SK-N-SH treated with all-trans-retinoic acid at 6 μM for 48 hours (cell line): ENCODE data around the gene SLC4A5.

Source experiments
- ATAC-seq: fragments of 200-7000 bp; cut with Tn5 transposase; 3 replicates; pipeline ENCODE4 v1.9.1; 2020; ENCODE audit warnings: mild to moderate bottlenecking, moderate library complexity
- ARNTL ChIP-seq: fragments of 450-650 bp; formaldehyde crosslinking; IDR thresholded peaks from 2 replicates; pipeline ENCODE4 v1.5.0; 2020; ENCODE audit warnings: low read depth, mild to moderate bottlenecking, moderate library complexity, borderline replicate concordance
- BACH2 ChIP-seq: fragments of 250-450 bp; sonication (Bioruptor Pico); IDR thresholded peaks from 2 replicates; pipeline ENCODE4 v1.9.0; 2021; ENCODE audit warnings: mild to moderate bottlenecking, borderline replicate concordance
- CREB5 ChIP-seq: fragments of 250-450 bp; sonication (Bioruptor Pico); IDR thresholded peaks from 2 replicates; pipeline ENCODE4 v1.5.1; 2020; ENCODE audit warnings: low read depth, mild to moderate bottlenecking, moderate library complexity
- CSDC2 ChIP-seq: fragments of 250-450 bp; sonication (Bioruptor Pico); IDR thresholded peaks from 2 replicates; pipeline ENCODE4 v1.5.0; 2020; ENCODE audit warnings: mild to moderate bottlenecking, moderate library complexity
- CSRNP3 ChIP-seq: fragments of 250-450 bp; sonication (Bioruptor Pico); IDR thresholded peaks from 2 replicates; pipeline ENCODE4 v1.5.1; 2021; ENCODE audit warnings: mild to moderate bottlenecking, moderate library complexity
- ESRRG ChIP-seq: fragments of 250-450 bp; sonication (Bioruptor Pico); IDR thresholded peaks from 2 replicates; pipeline ENCODE4 v1.6.1; 2021; ENCODE audit warnings: mild to moderate bottlenecking
- ISL1 ChIP-seq: fragments of 250-450 bp; sonication (Bioruptor Pico); IDR thresholded peaks from 2 replicates; pipeline ENCODE4 v2.1.2; 2022; ENCODE audit warnings: mild to moderate bottlenecking, moderate library complexity
- OSR1 ChIP-seq: fragments of 250-450 bp; sonication (Bioruptor Pico); IDR thresholded peaks from 2 replicates; pipeline ENCODE4 v1.8.0; 2022; ENCODE audit warnings: moderate library complexity, mild to moderate bottlenecking, inconsistent platforms
- PATZ1 ChIP-seq: fragments of 250-450 bp; sonication (Bioruptor Pico); IDR thresholded peaks from 2 replicates; pipeline ENCODE4 v1.8.0; 2020; ENCODE audit warnings: mild to moderate bottlenecking, moderate library complexity, borderline replicate concordance
- POU6F1 ChIP-seq: fragments of 250-450 bp; sonication (Bioruptor Pico); IDR thresholded peaks from 2 replicates; pipeline ENCODE4 v1.8.0; 2021; ENCODE audit warnings: low read depth, mild to moderate bottlenecking, moderate library complexity, borderline replicate concordance
- PPARA ChIP-seq: fragments of 250-450 bp; sonication (Bioruptor Pico); IDR thresholded peaks from 2 replicates; pipeline ENCODE4 v1.5.0; 2020; ENCODE audit warnings: mild to moderate bottlenecking, borderline replicate concordance
- SNAI2 ChIP-seq: fragments of 250-450 bp; sonication (Bioruptor Pico); IDR thresholded peaks from 2 replicates; pipeline ENCODE4 v1.5.0; 2020; ENCODE audit warnings: mild to moderate bottlenecking, moderate library complexity
- TCF4 ChIP-seq: fragments of 250-450 bp; sonication (Bioruptor Pico); IDR thresholded peaks from 2 replicates; pipeline ENCODE4 v1.8.0; 2021; ENCODE audit warnings: mild to moderate bottlenecking, moderate library complexity, borderline replicate concordance
- TOX ChIP-seq: fragments of 250-450 bp; sonication (Bioruptor Pico); IDR thresholded peaks from 2 replicates; pipeline ENCODE4 v1.8.0; 2021; ENCODE audit warnings: mild to moderate bottlenecking, moderate library complexity, borderline replicate concordance
- TSHZ2 ChIP-seq: fragments of 250-450 bp; sonication (Bioruptor Pico); IDR thresholded peaks from 2 replicates; pipeline ENCODE4 v1.5.0; 2020; ENCODE audit warnings: mild to moderate bottlenecking, moderate library complexity
- ZFP3 ChIP-seq: fragments of 250-450 bp; sonication (Bioruptor Pico); IDR thresholded peaks from 2 replicates; pipeline ENCODE4 v1.5.0; 2020; ENCODE audit warnings: mild to moderate bottlenecking, moderate library complexity
- ZFP30 ChIP-seq: fragments of 450-650 bp; formaldehyde crosslinking; IDR thresholded peaks from 2 replicates; pipeline ENCODE4 v1.5.0; 2022; ENCODE audit warnings: mild to moderate bottlenecking, moderate library complexity
- ZNF565 ChIP-seq: fragments of 450-650 bp; formaldehyde crosslinking; conservative IDR thresholded peaks from 2 replicates; pipeline ENCODE4 v1.5.0; 2020; ENCODE audit warnings: low read depth, mild to moderate bottlenecking, moderate library complexity
- ZNF70 ChIP-seq: fragments of 450-650 bp; formaldehyde crosslinking; IDR thresholded peaks from 2 replicates; pipeline ENCODE4 v1.5.0; 2020; ENCODE audit warnings: mild to moderate bottlenecking, moderate library complexity
- ZNF8 ChIP-seq: fragments of 450-650 bp; formaldehyde crosslinking; IDR thresholded peaks from 2 replicates; pipeline ENCODE4 v1.5.0; 2020; ENCODE audit warnings: mild to moderate bottlenecking, moderate library complexity

The SLC4A5 gene

GRCh38 chr2:74328573-74328972, 14.6 kb downstream of the SLC4A5 start:
- no peak for ATAC-seq
- TF ChIP-seq TCF4 (CRISPR knock-in tag) (no peak), POU6F1 (no peak), CREB5 (CRISPR knock-in tag) (no peak), ZFP30 (CRISPR knock-in tag) (no peak), SNAI2 (CRISPR knock-in tag) (no peak), BACH2 (CRISPR knock-in tag) (no peak), TOX (CRISPR knock-in tag) (no peak), ZNF70 (no peak), TSHZ2 (no peak), ZFP3 (no peak), ARNTL (CRISPR knock-in tag) (no peak), ISL1 (CRISPR knock-in tag) (no peak), ZNF8 (CRISPR knock-in tag) (no peak), OSR1 (CRISPR knock-in tag) (no peak), CSDC2 (CRISPR knock-in tag) (no peak), ZNF565 (CRISPR knock-in tag) (no peak), PPARA (no peak)

GRCh38 chr2:74328074-74328473, 15.1 kb downstream of the SLC4A5 start:
- no peak for ATAC-seq
- TF ChIP-seq OSR1 (CRISPR knock-in tag) (no peak), ISL1 (CRISPR knock-in tag) (no peak), TOX (CRISPR knock-in tag) (no peak), PPARA (no peak), ZNF8 (CRISPR knock-in tag) (no peak), PATZ1 (no peak), ESRRG (no peak)

- ATAC-seq = no peak
- TF ChIP-seq ARNTL (CRISPR knock-in tag) = no peak
- TF ChIP-seq CSRNP3 (CRISPR knock-in tag) = no peak
- TF ChIP-seq ZNF8 (CRISPR knock-in tag) = no peak
- TF ChIP-seq ISL1 (CRISPR knock-in tag) = no peak
- TF ChIP-seq ZNF565 (CRISPR knock-in tag) = no peak
- no peak for TF ChIP-seq TCF4 (CRISPR knock-in tag)
- TF ChIP-seq PATZ1 = no peak
These were observed 15.6 kb downstream of the SLC4A5 start for GRCh38 chr2:74327627-74328026.
